T-helper 22 cell (primary cell): ENCODE data around the gene MAST3.

Experiments used
- DNase-seq: peaks from one replicate; pipeline ENCODE4 v3.0.0-alpha.2; 2020; ENCODE audit warnings: low read depth

The MAST3 gene

DNA sequence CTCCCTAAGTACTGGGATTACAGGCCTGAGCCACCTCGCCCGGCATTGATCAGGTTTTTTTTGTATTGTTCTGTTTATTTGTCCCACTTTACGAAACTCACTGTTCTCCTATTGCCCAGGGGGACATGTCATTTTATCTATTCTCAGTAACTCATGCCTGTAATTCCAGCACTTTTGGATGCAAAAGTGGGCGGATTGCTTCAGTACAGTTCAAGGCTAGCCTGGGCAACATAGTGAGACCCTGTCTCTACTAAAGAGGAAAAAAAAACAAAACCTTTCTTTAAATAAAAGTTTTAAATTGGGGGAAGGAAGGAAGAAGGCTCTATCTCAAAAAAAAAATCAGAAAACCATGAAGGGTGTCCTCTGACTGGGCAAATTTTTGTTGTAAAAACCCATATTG is 92.7 kb downstream of the MAST3 start:
- no peak for DNase-seq

DNA sequence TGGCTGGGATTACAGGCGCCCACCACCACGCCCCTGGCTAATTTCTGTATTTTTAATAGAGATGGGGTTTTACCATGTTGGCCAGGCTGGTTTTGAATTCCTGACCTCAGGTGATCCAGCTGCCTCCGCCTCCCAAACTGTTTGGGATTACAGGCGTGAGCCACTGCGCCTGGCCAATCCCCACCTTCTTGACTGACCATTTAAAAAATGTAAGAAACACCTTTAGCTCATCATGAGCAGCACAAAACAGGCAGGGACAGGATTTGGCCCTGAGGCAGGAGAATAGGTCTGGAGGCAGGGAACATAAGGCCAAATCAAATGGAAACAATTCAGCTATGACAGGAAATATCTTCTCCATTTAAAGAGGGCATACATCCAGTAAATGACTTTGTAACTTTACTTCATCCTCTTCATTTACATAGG is 94.1 kb downstream of the MAST3 start:
- no peak for DNase-seq

DNA sequence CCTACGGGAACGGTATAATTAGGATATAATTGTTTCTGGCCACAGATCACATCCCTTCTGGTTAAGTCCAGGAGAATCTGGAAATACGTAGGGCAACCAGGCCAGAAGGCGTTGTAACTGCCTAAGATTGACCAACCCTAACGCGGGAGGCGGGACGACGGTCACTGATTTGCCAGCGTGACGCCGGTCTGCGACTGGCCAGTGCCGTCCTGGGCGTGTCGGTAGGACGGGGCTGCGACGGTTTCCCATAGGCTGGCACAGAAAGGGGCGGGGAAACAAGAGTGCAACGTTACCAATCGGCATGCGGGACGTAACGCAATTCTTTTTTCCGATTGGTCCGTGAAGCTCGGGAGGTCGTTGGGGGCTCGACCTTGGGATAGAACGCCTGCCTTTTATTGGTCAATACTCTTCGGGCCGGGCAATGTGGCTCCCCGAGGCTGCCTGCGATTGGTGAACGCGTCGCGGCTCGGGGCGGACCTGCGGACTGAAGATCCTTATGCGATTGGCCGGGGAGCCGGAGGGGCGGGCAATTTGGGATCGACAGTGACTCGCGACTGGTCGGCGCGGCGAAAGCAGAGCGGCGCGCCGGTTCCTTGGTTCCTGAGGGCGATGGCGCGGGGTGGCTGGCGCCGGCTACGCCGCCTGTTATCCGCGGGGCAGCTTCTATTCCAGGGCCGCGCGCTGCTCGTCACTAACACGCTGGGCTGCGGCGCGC is 95.3 kb downstream of the MAST3 start, which contains the start of gene MPV17L2:
Gene MPV17L2 (plus strand): TSS at position 546 of the 715 bp plus-strand sequence. CDS start 64 bp downstream, at position 610.
- peak; percentile 99 for DNase-seq

DNA sequence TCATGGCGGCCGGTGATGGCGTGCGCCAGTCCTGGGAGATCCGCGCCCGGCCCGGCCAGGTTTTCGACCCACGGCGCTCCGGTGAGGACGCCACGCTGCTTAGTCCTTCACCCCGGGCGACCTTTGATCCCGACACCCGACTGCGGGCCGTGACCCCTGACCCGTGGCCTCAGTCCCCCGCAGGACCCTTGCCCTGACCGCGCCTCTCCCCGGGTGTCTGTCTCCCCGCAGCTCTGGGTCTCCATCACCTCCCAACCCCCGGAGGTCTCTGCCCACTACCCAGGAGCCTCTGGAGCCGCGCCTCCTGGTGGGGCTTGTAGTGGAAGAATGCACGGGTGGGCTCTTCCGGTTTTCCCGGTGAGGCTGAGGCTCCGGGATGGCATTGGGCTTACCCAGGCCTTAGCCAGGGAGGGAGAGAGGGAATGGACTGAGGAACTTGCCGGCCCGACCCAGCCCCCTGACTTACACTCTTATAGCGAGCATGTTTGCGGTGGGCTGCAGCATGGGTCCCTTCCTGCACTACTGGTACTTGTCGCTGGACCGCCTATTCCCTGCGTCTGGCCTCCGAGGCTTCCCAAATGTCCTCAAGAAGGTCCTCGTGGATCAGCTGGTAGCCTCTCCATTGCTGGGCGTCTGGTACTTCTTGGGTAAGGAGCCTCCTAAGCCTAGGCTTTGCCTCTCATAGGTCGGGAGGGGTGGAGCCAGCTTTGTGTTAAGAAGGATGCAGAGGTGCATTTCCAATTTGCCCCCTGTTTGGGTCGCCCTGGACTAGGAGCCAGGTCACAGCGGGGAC is 96.0 kb downstream of the MAST3 start:
- DNase-seq, result no peak

DNA sequence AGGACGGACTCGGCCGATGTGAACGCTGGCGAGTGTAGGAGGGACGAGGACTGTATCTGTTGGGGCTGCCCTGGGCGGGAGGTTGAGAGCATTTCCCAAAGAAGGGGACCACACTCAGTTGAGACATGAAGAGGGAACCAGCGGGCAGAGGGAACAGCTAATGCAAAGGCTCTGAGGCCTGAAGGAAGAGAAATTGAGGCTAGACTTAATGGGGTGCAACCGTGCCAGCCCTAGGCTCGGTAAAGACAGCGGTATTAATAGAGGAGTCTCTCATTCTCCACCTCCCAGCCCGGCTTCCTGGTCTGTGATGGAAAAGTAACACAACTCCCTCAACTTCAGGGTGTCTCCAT is 96.6 kb downstream of the MAST3 start:
- DNase-seq, result no peak

DNA sequence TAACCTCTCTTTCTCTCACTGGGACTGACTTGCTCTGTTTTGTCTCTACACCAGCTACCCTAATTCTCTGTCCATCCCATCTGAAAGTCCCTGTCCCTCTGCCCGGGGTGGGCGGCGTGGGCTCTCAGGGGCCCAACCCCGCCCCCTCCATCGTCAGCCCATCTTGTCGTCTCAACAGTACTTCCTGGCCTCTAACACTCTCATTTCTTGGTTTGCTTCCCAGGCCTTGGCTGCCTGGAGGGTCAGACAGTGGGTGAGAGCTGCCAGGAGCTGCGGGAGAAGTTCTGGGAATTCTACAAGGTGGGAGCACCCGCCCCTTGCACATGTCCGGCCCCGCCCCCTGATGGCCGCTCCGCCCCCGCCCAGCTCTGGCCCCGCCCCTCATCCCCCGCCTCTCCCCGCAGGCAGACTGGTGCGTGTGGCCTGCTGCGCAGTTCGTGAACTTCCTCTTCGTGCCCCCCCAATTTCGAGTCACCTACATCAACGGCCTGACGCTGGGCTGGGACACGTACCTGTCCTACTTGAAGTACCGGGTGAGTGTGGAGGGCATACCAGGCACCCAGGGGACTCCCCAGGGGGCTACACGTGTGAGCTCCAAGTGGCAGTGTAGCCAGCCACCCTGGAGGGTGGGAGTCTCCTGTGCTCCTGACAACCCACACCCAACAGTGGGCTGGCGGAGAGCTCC is 97.1 kb downstream of the MAST3 start:
- no peak for DNase-seq

DNA sequence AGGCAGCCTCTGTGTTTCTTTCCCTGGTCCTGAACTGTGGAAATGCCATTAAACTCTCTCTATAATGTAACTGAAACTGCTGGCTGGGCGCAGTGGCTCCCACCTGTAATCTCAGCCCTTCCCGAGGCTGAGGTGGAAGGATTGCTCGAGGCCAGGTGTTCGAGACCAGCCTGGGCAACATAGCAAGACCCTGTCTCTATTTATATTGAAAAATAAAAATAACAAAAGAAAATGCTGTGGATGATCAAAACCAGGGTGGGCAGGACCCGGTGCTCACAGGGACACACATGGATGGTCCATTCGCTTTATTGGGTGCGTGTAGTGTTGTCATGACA is 98.9 kb downstream of the MAST3 start:
- DNase-seq, result no peak

DNA sequence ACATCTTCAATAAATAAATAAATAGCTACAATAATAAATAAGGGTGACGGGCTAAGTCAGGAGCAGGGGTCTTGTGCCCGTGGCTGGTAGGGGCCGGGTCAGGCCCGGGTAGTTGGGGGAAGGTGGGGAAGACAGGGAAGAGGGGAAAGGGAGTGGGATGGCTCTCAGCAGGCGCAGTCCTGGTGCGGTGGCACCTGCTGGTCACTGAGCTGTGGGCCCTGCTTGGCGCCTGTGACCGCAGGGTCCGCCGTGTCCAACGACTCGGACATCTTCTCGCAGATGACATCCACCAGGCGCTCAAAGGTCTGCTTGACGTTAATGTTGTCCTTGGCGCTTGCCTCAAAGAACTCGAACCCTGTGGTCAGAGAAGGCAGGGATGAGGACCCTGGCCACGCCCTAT is 99.7 kb downstream of the MAST3 start:
- DNase-seq, result no peak

DNA sequence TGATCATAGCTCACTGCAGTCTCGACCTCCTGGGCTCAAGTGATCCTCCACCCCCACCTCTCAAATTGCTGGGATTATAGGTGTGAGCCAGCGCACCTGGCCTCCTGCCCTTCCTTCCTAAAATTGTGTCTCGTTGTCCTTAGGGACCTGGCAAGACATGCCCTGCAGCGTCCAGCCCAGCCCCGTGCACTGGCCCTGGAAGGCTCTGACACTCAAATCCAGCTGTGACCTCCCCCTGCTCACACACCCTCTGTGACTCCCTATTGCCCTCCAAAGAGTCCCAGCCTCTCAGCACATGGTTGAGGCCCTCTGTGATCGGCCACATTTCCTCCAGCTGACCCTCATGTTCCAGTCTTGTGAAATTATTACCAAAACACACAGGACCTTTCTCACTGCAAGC is 100.4 kb downstream of the MAST3 start:
- no peak for DNase-seq

DNA sequence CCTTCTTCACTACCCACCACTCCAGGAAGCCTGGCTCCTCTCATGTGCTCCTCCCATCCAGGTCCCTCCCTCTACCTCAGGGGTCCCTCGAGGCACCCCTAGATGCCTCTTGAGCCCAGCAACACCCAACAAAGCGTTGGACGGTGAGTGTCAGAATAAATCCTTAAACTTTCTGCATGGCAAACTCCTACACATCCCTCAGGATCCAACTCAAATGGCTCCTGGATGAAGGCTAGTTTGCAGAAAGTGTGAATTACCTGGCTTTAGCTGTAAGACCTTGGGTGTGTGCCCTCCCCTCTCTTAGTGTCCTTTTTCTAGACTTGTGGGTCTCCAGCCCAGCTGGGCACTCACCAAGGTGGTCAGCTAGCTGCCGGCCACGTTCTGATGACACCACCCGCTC is 100.8 kb downstream of the MAST3 start:
- DNase-seq, result no peak
